HEK293 (cell line): Measurements from ENCODE around the gene TFAP2E.

ENCODE experiments used
- FEZF1 ChIP-seq: fragments of 450-650 bp; formaldehyde crosslinking; IDR thresholded peaks from 2 replicates; pipeline ENCODE4 v1.5.1; 2016; ENCODE audit warnings: missing biosample characterization, missing genetic modification characterization
- GLI4 ChIP-seq: fragments of 450-650 bp; formaldehyde crosslinking; IDR thresholded peaks from 2 replicates; pipeline ENCODE4 v1.5.1; 2016; ENCODE audit warnings: missing biosample characterization, missing genetic modification characterization
- HOXA7 ChIP-seq: sonication (generic); formaldehyde crosslinking; IDR thresholded peaks from 2 replicates; pipeline ENCODE4 v1.8.1; 2022; ENCODE audit warnings: missing genetic modification reagents, borderline replicate concordance
- REPIN1 ChIP-seq: fragments of 450-650 bp; formaldehyde crosslinking; IDR thresholded peaks from 2 replicates; pipeline ENCODE4 v1.5.1; 2017; ENCODE audit warnings: missing biosample characterization, missing genetic modification characterization, low read depth
- SP3 ChIP-seq: fragments of 450-650 bp; formaldehyde crosslinking; IDR thresholded peaks from 2 replicates; pipeline ENCODE4 v1.5.1; 2016; ENCODE audit warnings: missing biosample characterization, missing genetic modification characterization
- SP7 ChIP-seq: fragments of 450-650 bp; formaldehyde crosslinking; IDR thresholded peaks from 2 replicates; pipeline ENCODE4 v1.5.1; 2016; ENCODE audit warnings: missing biosample characterization, missing genetic modification characterization
- TCF7L2 ChIP-seq: IDR thresholded peaks from 2 replicates; pipeline ENCODE4 v1.6.1; 2011; ENCODE audit warnings: low read depth, mild to moderate bottlenecking, inconsistent platforms, low read length, moderate library complexity, borderline replicate concordance
- YY2 ChIP-seq: fragments of 450-650 bp; formaldehyde crosslinking; IDR thresholded peaks from 2 replicates; pipeline ENCODE4 v1.5.1; 2016; ENCODE audit warnings: missing biosample characterization, missing genetic modification characterization
- ZBTB44 ChIP-seq: fragments of 450-650 bp; IDR thresholded peaks from 2 replicates; pipeline ENCODE4 v1.5.1; 2018; ENCODE audit warnings: missing biosample characterization, mild to moderate bottlenecking, missing genetic modification characterization
- ZBTB49 ChIP-seq: fragments of 450-650 bp; formaldehyde crosslinking; IDR thresholded peaks from 2 replicates; pipeline ENCODE4 v1.5.1; 2016; ENCODE audit warnings: missing biosample characterization, missing genetic modification characterization, low read depth
- ZIC2 ChIP-seq: fragments of 450-650 bp; formaldehyde crosslinking; IDR thresholded peaks from 2 replicates; pipeline ENCODE4 v1.5.1; 2016; ENCODE audit warnings: missing biosample characterization, missing genetic modification characterization
- ZNF114 ChIP-seq: fragments of 450-650 bp; formaldehyde crosslinking; IDR thresholded peaks from 2 replicates; pipeline ENCODE4 v1.5.0; 2017; ENCODE audit warnings: missing biosample characterization, missing genetic modification characterization
- ZNF132 ChIP-seq: fragments of 450-650 bp; formaldehyde crosslinking; IDR thresholded peaks from 2 replicates; pipeline ENCODE4 v1.5.1; 2017; ENCODE audit warnings: missing biosample characterization, missing genetic modification characterization, borderline replicate concordance
- ZNF148 ChIP-seq: fragments of 450-650 bp; formaldehyde crosslinking; IDR thresholded peaks from 2 replicates; pipeline ENCODE4 v1.5.0; 2017; ENCODE audit warnings: missing biosample characterization, missing genetic modification characterization, borderline replicate concordance
- ZNF19 ChIP-seq: fragments of 450-650 bp; formaldehyde crosslinking; IDR thresholded peaks from 2 replicates; pipeline ENCODE4; 2016; ENCODE audit warnings: missing biosample characterization, missing genetic modification characterization, low read depth
- ZNF211 ChIP-seq: fragments of 450-650 bp; formaldehyde crosslinking; IDR thresholded peaks from 2 replicates; pipeline ENCODE4 v1.5.1; 2016; ENCODE audit warnings: low read depth, missing biosample characterization, missing genetic modification characterization
- ZNF221 ChIP-seq: fragments of 450-650 bp; formaldehyde crosslinking; IDR thresholded peaks from 2 replicates; pipeline ENCODE4 v1.5.1; 2017; ENCODE audit warnings: missing biosample characterization, missing genetic modification characterization, borderline replicate concordance
- ZNF24 ChIP-seq: fragments of 450-650 bp; formaldehyde crosslinking; IDR thresholded peaks from 2 replicates; pipeline ENCODE4 v1.5.1; 2016; ENCODE audit warnings: missing biosample characterization, missing genetic modification characterization
- ZNF26 ChIP-seq: fragments of 450-650 bp; formaldehyde crosslinking; IDR thresholded peaks from 2 replicates; pipeline ENCODE4 v1.5.1; 2016; ENCODE audit warnings: missing biosample characterization, missing genetic modification characterization
- ZNF311 ChIP-seq: fragments of 450-650 bp; formaldehyde crosslinking; IDR thresholded peaks from 2 replicates; pipeline ENCODE4 v1.5.1; 2017; ENCODE audit warnings: missing biosample characterization, missing genetic modification characterization, borderline replicate concordance
- ZNF354C ChIP-seq: fragments of 450-650 bp; formaldehyde crosslinking; IDR thresholded peaks from 2 replicates; pipeline ENCODE4 v1.5.1; 2016; ENCODE audit warnings: missing biosample characterization, missing genetic modification characterization, low read depth, borderline replicate concordance
- ZNF37A ChIP-seq: fragments of 450-650 bp; IDR thresholded peaks from 2 replicates; pipeline ENCODE4 v1.5.1; 2018; ENCODE audit warnings: missing biosample characterization, missing genetic modification characterization
- ZNF398 ChIP-seq: fragments of 450-650 bp; formaldehyde crosslinking; IDR thresholded peaks from 2 replicates; pipeline ENCODE4 v1.5.1; 2017; ENCODE audit warnings: missing biosample characterization, missing genetic modification characterization
- ZNF514 ChIP-seq: fragments of 450-650 bp; formaldehyde crosslinking; IDR thresholded peaks from 2 replicates; pipeline ENCODE4 v1.5.1; 2016; ENCODE audit warnings: missing biosample characterization, missing genetic modification characterization
- ZNF596 ChIP-seq: fragments of 450-650 bp; IDR thresholded peaks from 2 replicates; pipeline ENCODE4 v1.5.0; 2018; ENCODE audit warnings: missing biosample characterization, mild to moderate bottlenecking, missing genetic modification characterization, moderate library complexity
- ZNF654 ChIP-seq: fragments of 450-650 bp; formaldehyde crosslinking; IDR thresholded peaks from 2 replicates; pipeline ENCODE4 v1.5.1; 2016; ENCODE audit warnings: low read depth, missing biosample characterization, missing genetic modification characterization
- ZNF658 ChIP-seq: fragments of 450-650 bp; formaldehyde crosslinking; IDR thresholded peaks from 2 replicates; pipeline ENCODE4; 2016; ENCODE audit warnings: missing biosample characterization, missing genetic modification characterization
- ZNF664 ChIP-seq: fragments of 450-650 bp; formaldehyde crosslinking; IDR thresholded peaks from 2 replicates; pipeline ENCODE4 v1.5.1; 2016; ENCODE audit warnings: missing biosample characterization, missing genetic modification characterization
- ZNF791 ChIP-seq: fragments of 450-650 bp; formaldehyde crosslinking; IDR thresholded peaks from 2 replicates; pipeline ENCODE4 v1.5.1; 2016; ENCODE audit warnings: missing biosample characterization, missing genetic modification characterization
- ZNF843 ChIP-seq: fragments of 450-650 bp; formaldehyde crosslinking; IDR thresholded peaks from 2 replicates; pipeline ENCODE4 v1.5.1; 2016; ENCODE audit warnings: missing biosample characterization, missing genetic modification characterization

Gene TFAP2E

GRCh38 chr1:35557611-35558373 lies 15.3 kb upstream of the TFAP2E start, which contains the start of gene NCDN (continued):
- no peak for TF ChIP-seq ZNF221 (tag by site-specific recombination)
- TF ChIP-seq ZIC2 (tag by site-specific recombination) = peak; percentile 96
- TF ChIP-seq ZNF132 (tag by site-specific recombination) = no peak
- 0 out of 2 replicates have a peak, but pooled peaks have one; percentile 18 for TF ChIP-seq ZNF664 (tag by site-specific recombination)
- TF ChIP-seq YY2 (tag by site-specific recombination) = peak; percentile 98
- peak; percentile 99 for TF ChIP-seq SP3 (tag by site-specific recombination)
- TF ChIP-seq ZNF211 (tag by site-specific recombination) = no peak
- TF ChIP-seq ZNF24 (tag by site-specific recombination) = peak; percentile 15
- no peak for TF ChIP-seq ZNF114 (tag by site-specific recombination)
- no peak for TF ChIP-seq ZNF398 (tag by site-specific recombination)
- TF ChIP-seq ZNF658 (tag by site-specific recombination) = no peak
- no peak for TF ChIP-seq ZNF791
- no peak for TF ChIP-seq ZNF26
- no peak for TF ChIP-seq ZNF654
- peak; percentile 76; the same call in 1 of the 2 replicates for TF ChIP-seq REPIN1
- no peak for TF ChIP-seq ZNF311 (tag by site-specific recombination)
- peak; percentile 51 for TF ChIP-seq ZNF843 (tag by site-specific recombination)
- TF ChIP-seq ZNF148 (tag by site-specific recombination) = no peak
- TF ChIP-seq ZNF354C (tag by site-specific recombination) = no peak
- TF ChIP-seq SP7 (tag by site-specific recombination) = peak; percentile 67
- TF ChIP-seq ZNF596 (tag by site-specific recombination) = peak; percentile 17; the same call in 1 of the 2 replicates
- peak; percentile 45; the same call in 1 of the 2 replicates for TF ChIP-seq ZBTB44
- no peak for TF ChIP-seq ZNF37A
- TF ChIP-seq ZNF19 = no peak
- TF ChIP-seq TCF7L2 = no peak
- TF ChIP-seq ZBTB49 = no peak
- peak; percentile 68 for TF ChIP-seq FEZF1 (tag by site-specific recombination)
- 0 out of 2 replicates have a peak, but pooled peaks have one; percentile 64 for TF ChIP-seq GLI4 (tag by site-specific recombination)
- TF ChIP-seq HOXA7 (CRISPR knock-in tag) = no peak
- no peak for TF ChIP-seq ZNF514
